Lower leg skin (tissue), 3 donors: Measurements from ENCODE around the gene CCDC146.

Experiments used
- CTCF ChIP-seq, 3 donors: fragments of 450-650 bp; IDR thresholded peaks; one replicate each; pipeline ENCODE4 v1.5.1; 2016; ENCODE audit warnings: antibody characterized with exemption in 3 of 3, mild to moderate bottlenecking in 3 of 3, moderate library complexity in 2 of 3
- POLR2A ChIP-seq, 2 donors: fragments of 450-650 bp; IDR thresholded peaks; one replicate each; pipeline ENCODE4 v1.6.1; 2016 to 2017; ENCODE audit warnings: antibody characterized with exemption in 2 of 2, mild to moderate bottlenecking in 1 of 2, moderate library complexity in 1 of 2

GRCh38 chr7:77254915-77255314, 132.5 kb downstream of the CCDC146 start:
- TF ChIP-seq CTCF (IDR thresholded peaks at IDR 0.05) (no peak), POLR2A (IDR thresholded peaks at IDR 0.05) (no peak)
